ENCODE data around the gene GPR158.

GPR158 gene

DNA sequence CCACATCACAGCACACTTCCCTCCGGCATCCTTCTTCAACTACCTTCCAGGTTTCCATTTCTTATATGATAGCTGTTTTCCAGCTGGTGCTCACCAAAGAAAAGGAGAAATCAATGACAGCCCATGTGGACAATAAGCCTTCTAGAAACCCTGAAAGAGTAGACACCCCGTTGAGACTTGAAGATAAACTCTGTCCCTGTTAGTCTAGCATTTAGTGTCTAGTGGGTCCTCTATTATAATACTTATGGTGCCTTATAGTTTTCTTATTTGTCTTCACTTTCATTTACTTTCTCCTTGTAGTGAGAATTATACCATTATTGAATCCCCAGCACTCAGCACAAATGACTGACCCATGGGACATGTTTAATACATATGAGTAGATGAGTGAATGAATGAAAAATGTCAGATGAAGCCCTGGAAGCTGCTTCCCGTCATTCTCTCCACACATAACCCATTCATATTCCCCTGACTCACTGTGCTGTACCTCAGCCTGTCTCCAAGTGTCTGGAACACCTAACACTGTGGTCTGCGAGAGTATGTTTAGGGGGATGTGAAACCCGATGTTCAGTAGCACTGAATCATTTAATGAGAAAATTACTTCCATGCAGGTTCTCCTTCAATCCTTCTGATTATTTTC lies 377.6 kb downstream of the GPR158 start:
- no peak for TF ChIP-seq ARNTL (CRISPR knock-in tag; IDR thresholded peaks at IDR 0.05; ENCODE audit: borderline replicate concordance, low read depth)
- TF ChIP-seq, protein P1, sequence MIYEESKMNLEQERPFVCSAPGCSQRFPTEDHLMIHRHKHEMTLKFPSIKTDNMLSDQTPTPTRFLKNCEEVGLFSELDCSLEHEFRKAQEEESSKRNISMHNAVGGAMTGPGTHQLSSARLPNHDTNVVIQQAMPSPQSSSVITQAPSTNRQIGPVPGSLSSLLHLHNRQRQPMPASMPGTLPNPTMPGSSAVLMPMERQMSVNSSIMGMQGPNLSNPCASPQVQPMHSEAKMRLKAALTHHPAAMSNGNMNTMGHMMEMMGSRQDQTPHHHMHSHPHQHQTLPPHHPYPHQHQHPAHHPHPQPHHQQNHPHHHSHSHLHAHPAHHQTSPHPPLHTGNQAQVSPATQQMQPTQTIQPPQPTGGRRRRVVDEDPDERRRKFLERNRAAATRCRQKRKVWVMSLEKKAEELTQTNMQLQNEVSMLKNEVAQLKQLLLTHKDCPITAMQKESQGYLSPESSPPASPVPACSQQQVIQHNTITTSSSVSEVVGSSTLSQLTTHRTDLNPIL (CRISPR knock-in tag; IDR thresholded peaks at IDR 0.05; ENCODE audit: low read depth), result no peak
- no peak for TF ChIP-seq ISL1 (CRISPR knock-in tag; IDR thresholded peaks at IDR 0.05)
- no peak for TF ChIP-seq ZNF565 (CRISPR knock-in tag; conservative IDR thresholded peaks at IDR 0.05; ENCODE audit: low read depth)
- no peak for TF ChIP-seq ESRRG (CRISPR knock-in tag; IDR thresholded peaks at IDR 0.05)
- TF ChIP-seq GLIS3 (CRISPR knock-in tag; IDR thresholded peaks at IDR 0.05), result no peak
- TF ChIP-seq ZC3H10 (CRISPR knock-in tag; IDR thresholded peaks at IDR 0.05), result no peak
- ATAC-seq, result no peak

GRCh38 chr10:25555865-25556264 lies 381.1 kb downstream of the GPR158 start:
- no peak for TF ChIP-seq ZFP30 (CRISPR knock-in tag; IDR thresholded peaks at IDR 0.05)
- TF ChIP-seq CSDC2 (CRISPR knock-in tag; IDR thresholded peaks at IDR 0.05), result no peak
- no peak for TF ChIP-seq ZNF8 (CRISPR knock-in tag; IDR thresholded peaks at IDR 0.05)
- no peak for TF ChIP-seq OSR1 (CRISPR knock-in tag; IDR thresholded peaks at IDR 0.05)
- no peak for TF ChIP-seq ZC3H10 (CRISPR knock-in tag; IDR thresholded peaks at IDR 0.05)
- TF ChIP-seq SNAI2 (CRISPR knock-in tag; IDR thresholded peaks at IDR 0.05), result no peak
- no peak for TF ChIP-seq BACH2 (CRISPR knock-in tag; IDR thresholded peaks at IDR 0.05; ENCODE audit: borderline replicate concordance)
- TF ChIP-seq, protein P2, sequence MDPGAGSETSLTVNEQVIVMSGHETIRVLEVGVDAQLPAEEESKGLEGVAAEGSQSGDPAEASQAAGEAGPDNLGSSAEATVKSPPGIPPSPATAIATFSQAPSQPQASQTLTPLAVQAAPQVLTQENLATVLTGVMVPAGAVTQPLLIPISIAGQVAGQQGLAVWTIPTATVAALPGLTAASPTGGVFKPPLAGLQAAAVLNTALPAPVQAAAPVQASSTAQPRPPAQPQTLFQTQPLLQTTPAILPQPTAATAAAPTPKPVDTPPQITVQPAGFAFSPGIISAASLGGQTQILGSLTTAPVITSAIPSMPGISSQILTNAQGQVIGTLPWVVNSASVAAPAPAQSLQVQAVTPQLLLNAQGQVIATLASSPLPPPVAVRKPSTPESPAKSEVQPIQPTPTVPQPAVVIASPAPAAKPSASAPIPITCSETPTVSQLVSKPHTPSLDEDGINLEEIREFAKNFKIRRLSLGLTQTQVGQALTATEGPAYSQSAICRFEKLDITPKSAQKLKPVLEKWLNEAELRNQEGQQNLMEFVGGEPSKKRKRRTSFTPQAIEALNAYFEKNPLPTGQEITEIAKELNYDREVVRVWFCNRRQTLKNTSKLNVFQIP (CRISPR knock-in tag; IDR thresholded peaks at IDR 0.05; ENCODE audit: borderline replicate concordance, low read depth), result no peak
- TF ChIP-seq, protein P3, sequence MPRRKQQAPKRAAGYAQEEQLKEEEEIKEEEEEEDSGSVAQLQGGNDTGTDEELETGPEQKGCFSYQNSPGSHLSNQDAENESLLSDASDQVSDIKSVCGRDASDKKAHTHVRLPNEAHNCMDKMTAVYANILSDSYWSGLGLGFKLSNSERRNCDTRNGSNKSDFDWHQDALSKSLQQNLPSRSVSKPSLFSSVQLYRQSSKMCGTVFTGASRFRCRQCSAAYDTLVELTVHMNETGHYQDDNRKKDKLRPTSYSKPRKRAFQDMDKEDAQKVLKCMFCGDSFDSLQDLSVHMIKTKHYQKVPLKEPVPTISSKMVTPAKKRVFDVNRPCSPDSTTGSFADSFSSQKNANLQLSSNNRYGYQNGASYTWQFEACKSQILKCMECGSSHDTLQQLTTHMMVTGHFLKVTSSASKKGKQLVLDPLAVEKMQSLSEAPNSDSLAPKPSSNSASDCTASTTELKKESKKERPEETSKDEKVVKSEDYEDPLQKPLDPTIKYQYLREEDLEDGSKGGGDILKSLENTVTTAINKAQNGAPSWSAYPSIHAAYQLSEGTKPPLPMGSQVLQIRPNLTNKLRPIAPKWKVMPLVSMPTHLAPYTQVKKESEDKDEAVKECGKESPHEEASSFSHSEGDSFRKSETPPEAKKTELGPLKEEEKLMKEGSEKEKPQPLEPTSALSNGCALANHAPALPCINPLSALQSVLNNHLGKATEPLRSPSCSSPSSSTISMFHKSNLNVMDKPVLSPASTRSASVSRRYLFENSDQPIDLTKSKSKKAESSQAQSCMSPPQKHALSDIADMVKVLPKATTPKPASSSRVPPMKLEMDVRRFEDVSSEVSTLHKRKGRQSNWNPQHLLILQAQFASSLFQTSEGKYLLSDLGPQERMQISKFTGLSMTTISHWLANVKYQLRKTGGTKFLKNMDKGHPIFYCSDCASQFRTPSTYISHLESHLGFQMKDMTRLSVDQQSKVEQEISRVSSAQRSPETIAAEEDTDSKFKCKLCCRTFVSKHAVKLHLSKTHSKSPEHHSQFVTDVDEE (CRISPR knock-in tag; IDR thresholded peaks at IDR 0.05), result no peak
- TF ChIP-seq, protein P1 (CRISPR knock-in tag; IDR thresholded peaks at IDR 0.05; ENCODE audit: low read depth), result no peak
- TF ChIP-seq ESRRG (CRISPR knock-in tag; IDR thresholded peaks at IDR 0.05), result no peak
- TF ChIP-seq TOX (CRISPR knock-in tag; IDR thresholded peaks at IDR 0.05; ENCODE audit: borderline replicate concordance), result no peak
- TF ChIP-seq ZNF565 (CRISPR knock-in tag; conservative IDR thresholded peaks at IDR 0.05; ENCODE audit: low read depth), result no peak
- no peak for ATAC-seq

DNA sequence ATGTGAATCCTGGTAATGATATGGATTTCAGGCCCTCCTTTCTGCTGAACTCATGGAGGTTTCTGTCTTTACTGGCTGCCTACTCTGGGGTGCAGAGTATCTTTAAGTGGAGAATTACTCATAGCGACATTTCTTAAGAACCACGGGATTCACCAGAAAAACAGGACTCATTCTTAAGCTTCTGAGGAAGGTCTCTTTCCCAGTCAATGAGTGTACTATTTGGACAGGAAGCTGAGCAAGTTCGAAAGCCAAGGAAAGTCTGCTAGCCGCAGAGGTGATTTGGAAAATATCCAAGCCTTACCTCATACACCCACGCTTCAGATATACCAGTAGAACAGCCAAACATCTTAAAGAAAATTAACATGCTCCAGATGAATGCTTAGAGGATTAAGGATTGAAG lies 381.7 kb downstream of the GPR158 start:
- no peak for ATAC-seq
- TF ChIP-seq ZC3H10 (CRISPR knock-in tag; IDR thresholded peaks at IDR 0.05), result no peak
- TF ChIP-seq ESRRG (CRISPR knock-in tag; IDR thresholded peaks at IDR 0.05), result no peak
- TF ChIP-seq, protein P1 (CRISPR knock-in tag; IDR thresholded peaks at IDR 0.05; ENCODE audit: low read depth), result no peak
- no peak for TF ChIP-seq SNAI2 (CRISPR knock-in tag; IDR thresholded peaks at IDR 0.05)
- no peak for TF ChIP-seq ZFP30 (CRISPR knock-in tag; IDR thresholded peaks at IDR 0.05)
- TF ChIP-seq TCF4 (CRISPR knock-in tag; IDR thresholded peaks at IDR 0.05; ENCODE audit: borderline replicate concordance), result no peak
- no peak for TF ChIP-seq ZNF565 (CRISPR knock-in tag; conservative IDR thresholded peaks at IDR 0.05; ENCODE audit: low read depth)
- TF ChIP-seq, protein P4, sequence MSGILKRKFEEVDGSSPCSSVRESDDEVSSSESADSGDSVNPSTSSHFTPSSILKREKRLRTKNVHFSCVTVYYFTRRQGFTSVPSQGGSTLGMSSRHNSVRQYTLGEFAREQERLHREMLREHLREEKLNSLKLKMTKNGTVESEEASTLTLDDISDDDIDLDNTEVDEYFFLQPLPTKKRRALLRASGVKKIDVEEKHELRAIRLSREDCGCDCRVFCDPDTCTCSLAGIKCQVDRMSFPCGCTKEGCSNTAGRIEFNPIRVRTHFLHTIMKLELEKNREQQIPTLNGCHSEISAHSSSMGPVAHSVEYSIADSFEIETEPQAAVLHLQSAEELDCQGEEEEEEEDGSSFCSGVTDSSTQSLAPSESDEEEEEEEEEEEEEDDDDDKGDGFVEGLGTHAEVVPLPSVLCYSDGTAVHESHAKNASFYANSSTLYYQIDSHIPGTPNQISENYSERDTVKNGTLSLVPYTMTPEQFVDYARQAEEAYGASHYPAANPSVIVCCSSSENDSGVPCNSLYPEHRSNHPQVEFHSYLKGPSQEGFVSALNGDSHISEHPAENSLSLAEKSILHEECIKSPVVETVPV (CRISPR knock-in tag; IDR thresholded peaks at IDR 0.05), result no peak
- TF ChIP-seq BACH2 (CRISPR knock-in tag; IDR thresholded peaks at IDR 0.05; ENCODE audit: borderline replicate concordance), result no peak
